IMR-90 (cell line): ENCODE results near the gene GALNT17. TPM values are rescaled to one million over a fixed set of nuclear protein-coding genes. Genes with fewer than 3 reads are reported as not detected.

Source experiments
- ATAC-seq: fragments of 200-7000 bp; cut with Tn5 transposase; 2 replicates; pipeline ENCODE4 v1.9.1; 2020; ENCODE audit warnings: low read depth, mild to moderate bottlenecking, moderate library complexity
- BruUV-seq: library from RNA; stranded (reverse); fragments of 400-500 nt; replicated peaks from 2 replicates; lab custom pipeline; 2021; lab: Mats Ljungman, UMichigan
- CTCF ChIA-PET: fragments of 300-600 bp; formaldehyde crosslinking; extraction: SDS; loops from one replicate; lab custom pipeline; 2021; ENCODE audit warnings: antibody characterized with exemption; lab: Yijun Ruan, JAX
- POLR2A ChIA-PET: fragments of 300-600 bp; sonication (Branson Sonifier 250); formaldehyde crosslinking; loops from one replicate; lab custom pipeline; 2022; ENCODE audit warnings: antibody characterized with exemption; ENCODE audit not compliant: unreplicated experiment; lab: Charles Lee
- DNase-seq: peaks from one replicate; pipeline ENCODE4 v3.0.0; 2013
- H2AFZ ChIP-seq: replicated peaks from 2 replicates; pipeline ENCODE3; 2013; ENCODE audit warnings: low read length, mild to moderate bottlenecking; ENCODE audit not compliant: poor library complexity
- H2AK5ac ChIP-seq: 2 replicates; pipeline ENCODE4 v1.6.1; 2013; ENCODE audit warnings: low read depth, low read length, inconsistent platforms
- H2AK9ac ChIP-seq: replicated peaks from 2 replicates; pipeline ENCODE3; 2013; ENCODE audit warnings: mild to moderate bottlenecking, low read depth, low read length, moderate library complexity; ENCODE audit not compliant: poor library complexity
- H2BK120ac ChIP-seq: 2 replicates; pipeline ENCODE4 v1.6.1; 2013; ENCODE audit warnings: low read depth, low read length, inconsistent platforms
- H2BK15ac ChIP-seq: 3 replicates; pipeline ENCODE4 v1.6.1; 2013; ENCODE audit warnings: low read depth, low read length, inconsistent platforms
- H2BK20ac ChIP-seq: 2 replicates; pipeline ENCODE4 v1.6.1; 2013; ENCODE audit warnings: low read depth, mild to moderate bottlenecking, inconsistent platforms, low read length, moderate library complexity
- H2BK5ac ChIP-seq: 2 replicates; pipeline ENCODE4 v1.6.1; 2013; ENCODE audit warnings: mild to moderate bottlenecking, low read depth, low read length, inconsistent platforms; ENCODE audit not compliant: poor library complexity, severe bottlenecking
- H3K14ac ChIP-seq: replicated peaks from 2 replicates; pipeline ENCODE4 v1.6.1; 2013; ENCODE audit warnings: low read depth, low read length, inconsistent platforms
- H3K18ac ChIP-seq: 2 replicates; pipeline ENCODE4 v1.6.1; 2013; ENCODE audit warnings: low read depth, low read length, control low read depth
- H3K23ac ChIP-seq: 2 replicates; pipeline ENCODE4 v1.6.1; 2013; ENCODE audit warnings: low read depth, low read length, inconsistent platforms
- H3K27ac ChIP-seq: 2 replicates; pipeline ENCODE4 v1.5.1; 2013; ENCODE audit warnings: mild to moderate bottlenecking, control low read depth, low read length; ENCODE audit not compliant: insufficient read depth
- H3K27me3 ChIP-seq: 2 replicates; pipeline ENCODE4 v1.6.1; 2013; ENCODE audit warnings: low read length; ENCODE audit not compliant: control insufficient read depth, insufficient read depth
- H3K36me3 ChIP-seq: 2 replicates; pipeline ENCODE4 v1.6.1; 2013; ENCODE audit warnings: low read length, mixed read lengths; ENCODE audit not compliant: control insufficient read depth, insufficient read depth
- H3K4ac ChIP-seq: 2 replicates; pipeline ENCODE4 v1.6.1; 2013; ENCODE audit warnings: low read depth, low read length, inconsistent platforms
- H3K4me1 ChIP-seq: 2 replicates; pipeline ENCODE4 v1.6.1; 2013; ENCODE audit warnings: low read length, mixed read lengths; ENCODE audit not compliant: control insufficient read depth, insufficient read depth
- H3K4me2 ChIP-seq: 2 replicates; pipeline ENCODE4 v1.6.1; 2013; ENCODE audit warnings: low read depth, mild to moderate bottlenecking, control low read depth, low read length, moderate library complexity
- H3K4me3 ChIP-seq: 2 replicates; pipeline ENCODE4 v1.5.1; 2013; ENCODE audit warnings: low read depth, mild to moderate bottlenecking, control low read depth, low read length, moderate library complexity; ENCODE audit not compliant: insufficient read depth
- H3K56ac ChIP-seq: 2 replicates; pipeline ENCODE4 v1.6.1; 2013; ENCODE audit warnings: low read length, inconsistent platforms; ENCODE audit not compliant: insufficient read depth; ENCODE audit errors: extremely low read depth
- H3K79me1 ChIP-seq, 2 experiments: 2 replicates each; pipeline ENCODE4 v1.6.1; 2013; ENCODE audit warnings: low read length in 2 of 2, inconsistent platforms in 1 of 2, low read depth in 1 of 2
- H3K9ac ChIP-seq: 2 replicates; pipeline ENCODE4 v1.6.1; 2013; ENCODE audit warnings: low read depth, low read length, control low read depth
- H3K9me1 ChIP-seq: 2 replicates; pipeline ENCODE4 v1.6.1; 2013; ENCODE audit warnings: low read length, inconsistent platforms; ENCODE audit not compliant: insufficient read depth
- H3K9me3 ChIP-seq: 2 replicates; pipeline ENCODE4 v1.6.1; 2013; ENCODE audit warnings: low read length; ENCODE audit not compliant: control insufficient read depth, insufficient read depth
- H4K20me1 ChIP-seq: 2 replicates; pipeline ENCODE4 v1.6.1; 2013; ENCODE audit warnings: low read length, inconsistent platforms; ENCODE audit not compliant: insufficient read depth
- H4K5ac ChIP-seq: 2 replicates; pipeline ENCODE4 v1.6.1; 2013; ENCODE audit warnings: mild to moderate bottlenecking, low read depth, low read length, control low read depth
- H4K8ac ChIP-seq, 2 experiments: 2 replicates each; pipeline ENCODE4 v1.6.1; 2013; ENCODE audit warnings: low read depth in 2 of 2, low read length in 2 of 2, control low read depth in 1 of 2, inconsistent platforms in 1 of 2
- H4K91ac ChIP-seq: 2 replicates; pipeline ENCODE4 v1.6.1; 2013; ENCODE audit warnings: low read depth, low read length, inconsistent platforms; ENCODE audit not compliant: insufficient read depth
- BHLHE40 ChIP-seq: fragments of 150-350 bp; IDR thresholded peaks from 2 replicates; pipeline ENCODE4 v1.6.1; 2016; ENCODE audit warnings: mild to moderate bottlenecking, low read depth, low read length
- CEBPB ChIP-seq: IDR thresholded peaks from 2 replicates; pipeline ENCODE4 v1.6.1; 2012; ENCODE audit warnings: low read depth, low read length, improper control_type of control experiment
- CHD1 ChIP-seq: IDR thresholded peaks from 2 replicates; pipeline ENCODE4 v1.6.1; 2012; ENCODE audit warnings: low read depth, low read length, improper control_type of control experiment
- FOS ChIP-seq: fragments of 150-350 bp; IDR thresholded peaks from 2 replicates; pipeline ENCODE4 v1.6.1; 2016; ENCODE audit warnings: low read depth, low read length
- MAFK ChIP-seq: IDR thresholded peaks from 2 replicates; pipeline ENCODE4 v1.6.1; 2012; ENCODE audit warnings: low read depth, low read length, improper control_type of control experiment
- MAZ ChIP-seq: IDR thresholded peaks from 2 replicates; pipeline ENCODE4 v1.6.1; 2012; ENCODE audit warnings: low read depth, mild to moderate bottlenecking, low read length, improper control_type of control experiment, moderate library complexity, borderline replicate concordance
- MXI1 ChIP-seq: IDR thresholded peaks from 2 replicates; pipeline ENCODE4 v1.6.1; 2012; ENCODE audit warnings: low read depth, mild to moderate bottlenecking, low read length, moderate library complexity, borderline replicate concordance
- NFE2L2 ChIP-seq: fragments of 150-350 bp; IDR thresholded peaks from 2 replicates; pipeline ENCODE4 v1.6.1; 2016; ENCODE audit warnings: low read depth, mild to moderate bottlenecking, low read length
- POLR2A ChIP-seq: IDR thresholded peaks from 2 replicates; pipeline ENCODE4 v1.6.1; 2012; ENCODE audit warnings: mild to moderate bottlenecking, low read depth, low read length
- RAD21 ChIP-seq: IDR thresholded peaks from 2 replicates; pipeline ENCODE4 v1.6.1; 2012; ENCODE audit warnings: low read length, improper control_type of control experiment
- RCOR1 ChIP-seq: IDR thresholded peaks from 2 replicates; pipeline ENCODE4 v1.6.1; 2012; ENCODE audit warnings: mild to moderate bottlenecking, low read length, improper control_type of control experiment; ENCODE audit not compliant: insufficient replicate concordance
- RFX5 ChIP-seq: IDR thresholded peaks from 2 replicates; pipeline ENCODE4 v1.8.0; 2012; ENCODE audit warnings: low read depth, mild to moderate bottlenecking, low read length, moderate library complexity
- SMC3 ChIP-seq: fragments of 150-350 bp; IDR thresholded peaks from 2 replicates; pipeline ENCODE4 v1.6.1; 2016; ENCODE audit warnings: low read depth, mild to moderate bottlenecking, antibody characterized with exemption, low read length, moderate library complexity
- USF2 ChIP-seq: fragments of 150-350 bp; IDR thresholded peaks from 2 replicates; pipeline ENCODE4 v1.6.1; 2017; ENCODE audit warnings: mild to moderate bottlenecking, antibody characterized with exemption, low read length, low read depth
- WGBS, 2 experiments: methylation state at CpG; one replicate each; pipeline versions ENCODE4 v1.1.5 to v1.1.7; 2013; ENCODE audit warnings: missing lambda C conversion rate in 2 of 2; ENCODE audit not compliant: insufficient read length in 1 of 2; ENCODE audit errors: extremely low coverage in 2 of 2; 5-methylcytosine and 5-hydroxymethylcytosine counted together
- dilution Hi-C: fragments of 300-500 bp; cut with HindIII; formaldehyde crosslinking; loops from one replicate; pipeline ENCODE4 v1.14.3; 2018; ENCODE audit warnings: low sequenced_read_pairs; ENCODE audit not compliant: unreplicated experiment
- in situ Hi-C: fragments of 300-500 bp; cut with MboI; formaldehyde crosslinking; loops from 3 replicates; pipeline ENCODE4 v1.14.3; 2019; ENCODE audit warnings: low sequenced_read_pairs, inconsistent platforms, mixed read lengths
- intact Hi-C: fragments of 100-400 bp; cut with micrococcal nuclease; formaldehyde crosslinking; loops from 2 replicates; pipeline ENCODE4 v1.10.0; 2022
- polyA plus RNA-seq, 3 experiments: library from polyadenylated mRNA; depleted of rRNA; stranded (reverse); fragments of >200 nt; gene quantifications; 2 replicates each; pipeline ENCODE4 v1.2.3, GENCODE V29; 2012; ENCODE audit warnings: low replicate concordance in 1 of 3
- total RNA-seq: library from RNA; depleted of rRNA; stranded (reverse); fragments of >200 nt; gene quantifications from 2 replicates; pipeline ENCODE4 v1.2.3, GENCODE V29; 2012
- TF ChIP-seq, protein P1 (sequence below): fragments of 150-350 bp; IDR thresholded peaks from 2 replicates; pipeline ENCODE4 v1.6.1; 2016; ENCODE audit warnings: low read depth, mild to moderate bottlenecking, low read length, moderate library complexity, borderline replicate concordance
- TF ChIP-seq, protein P2 (sequence below): conservative IDR thresholded peaks from 2 replicates; pipeline ENCODE4 v1.5.1; 2012; ENCODE audit warnings: mild to moderate bottlenecking, low read depth, low read length, improper control_type of control experiment

Gene GALNT17
- total and polyA plus RNA-seq, 2 of the 4 experiments (the other 2 are of a cell fraction) = not detected

DNA sequence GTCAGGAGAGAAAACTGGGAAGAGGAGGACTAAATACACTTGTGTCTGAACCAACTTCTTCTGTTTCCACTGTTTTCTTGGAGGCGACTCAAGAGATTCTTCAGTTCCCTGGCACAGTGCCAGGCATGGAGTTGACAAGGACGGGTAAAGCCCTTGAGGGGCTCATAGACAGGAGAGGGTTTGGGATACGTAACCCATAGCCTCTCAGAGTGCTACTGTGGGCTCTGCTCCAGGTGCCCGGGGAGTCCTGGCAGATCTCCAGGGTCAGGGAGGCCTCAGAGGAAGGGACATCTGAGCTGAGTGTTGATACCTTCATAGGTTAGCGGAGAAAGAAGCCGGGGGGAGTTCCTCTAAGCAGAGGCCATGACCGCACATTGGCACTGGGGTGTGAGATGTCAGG lies 42.0 kb downstream of the GALNT17 start:
- Histone ChIP-seq H2BK15ac (no peak overlapping the region), H3K18ac (no peak overlapping the region), H3K9ac (no peak overlapping the region), H3K27ac (no peak overlapping the region), H4K20me1 (no peaks in the 10 kb centered on the region), H3K14ac (no peak overlapping the region), H2AFZ (no peak overlapping the region), H3K79me1 (no peaks in the 10 kb centered on the region), H4K5ac (no peak overlapping the region), H3K4ac (no peak overlapping the region), H2BK20ac (no peak overlapping the region), H4K8ac (no peak overlapping the region), H3K4me3 (no peak overlapping the region), H3K27me3 (no peaks in the 10 kb centered on the region), H3K36me3 (no peaks in the 10 kb centered on the region), H3K4me2 (no peak overlapping the region), H3K9me3 (peaks cover 14% of the 10 kb centered on the region; the same call in 1 of the 2 replicates), H2BK5ac (no peak overlapping the region), H2AK5ac (no peak overlapping the region), H3K56ac (no peak overlapping the region), H2BK120ac (no peak overlapping the region), H3K9me1 (no peaks in the 10 kb centered on the region), H3K23ac (no peak overlapping the region), H4K91ac (no peak overlapping the region), H2AK9ac (no peak overlapping the region), H3K4me1 (no peaks in the 10 kb centered on the region)
- DNase-seq = no peak
- no TSS peak for BruUV-seq
- no peak for ATAC-seq
- no peak for TF ChIP-seq RAD21
- no peak for TF ChIP-seq CHD1
- no peak for TF ChIP-seq NFE2L2
- no peak for TF ChIP-seq MAFK
- no peak for TF ChIP-seq RCOR1
- no peak for TF ChIP-seq POLR2A
- no peak for TF ChIP-seq RFX5
- TF ChIP-seq, protein P1, sequence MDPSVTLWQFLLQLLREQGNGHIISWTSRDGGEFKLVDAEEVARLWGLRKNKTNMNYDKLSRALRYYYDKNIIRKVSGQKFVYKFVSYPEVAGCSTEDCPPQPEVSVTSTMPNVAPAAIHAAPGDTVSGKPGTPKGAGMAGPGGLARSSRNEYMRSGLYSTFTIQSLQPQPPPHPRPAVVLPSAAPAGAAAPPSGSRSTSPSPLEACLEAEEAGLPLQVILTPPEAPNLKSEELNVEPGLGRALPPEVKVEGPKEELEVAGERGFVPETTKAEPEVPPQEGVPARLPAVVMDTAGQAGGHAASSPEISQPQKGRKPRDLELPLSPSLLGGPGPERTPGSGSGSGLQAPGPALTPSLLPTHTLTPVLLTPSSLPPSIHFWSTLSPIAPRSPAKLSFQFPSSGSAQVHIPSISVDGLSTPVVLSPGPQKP = no peak
- TF ChIP-seq BHLHE40 = no peak
- no peak for TF ChIP-seq USF2
- TF ChIP-seq MXI1 = no peak
- no peak for TF ChIP-seq CEBPB
- TF ChIP-seq, protein P2, sequence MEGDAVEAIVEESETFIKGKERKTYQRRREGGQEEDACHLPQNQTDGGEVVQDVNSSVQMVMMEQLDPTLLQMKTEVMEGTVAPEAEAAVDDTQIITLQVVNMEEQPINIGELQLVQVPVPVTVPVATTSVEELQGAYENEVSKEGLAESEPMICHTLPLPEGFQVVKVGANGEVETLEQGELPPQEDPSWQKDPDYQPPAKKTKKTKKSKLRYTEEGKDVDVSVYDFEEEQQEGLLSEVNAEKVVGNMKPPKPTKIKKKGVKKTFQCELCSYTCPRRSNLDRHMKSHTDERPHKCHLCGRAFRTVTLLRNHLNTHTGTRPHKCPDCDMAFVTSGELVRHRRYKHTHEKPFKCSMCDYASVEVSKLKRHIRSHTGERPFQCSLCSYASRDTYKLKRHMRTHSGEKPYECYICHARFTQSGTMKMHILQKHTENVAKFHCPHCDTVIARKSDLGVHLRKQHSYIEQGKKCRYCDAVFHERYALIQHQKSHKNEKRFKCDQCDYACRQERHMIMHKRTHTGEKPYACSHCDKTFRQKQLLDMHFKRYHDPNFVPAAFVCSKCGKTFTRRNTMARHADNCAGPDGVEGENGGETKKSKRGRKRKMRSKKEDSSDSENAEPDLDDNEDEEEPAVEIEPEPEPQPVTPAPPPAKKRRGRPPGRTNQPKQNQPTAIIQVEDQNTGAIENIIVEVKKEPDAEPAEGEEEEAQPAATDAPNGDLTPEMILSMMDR = no peak
- TF ChIP-seq MAZ = no peak
- no peak for TF ChIP-seq FOS
- TF ChIP-seq SMC3 = no peak
- WGBS, 2 experiments = 31% methylated on average over 3 of the region's 7 CpGs; no CpG with 5 or more reads in 1 of the 2 experiments
- intact Hi-C loops = no loop called here
- ChIA-PET CTCF (no interaction called here), POLR2A (no interaction called here)
- dilution Hi-C loops = no loop called here
- in situ Hi-C loops = no loop called here
